H7 (cell line): Measurements from ENCODE around the gene CHSY1. TPM values are rescaled to one million over a fixed set of nuclear protein-coding genes. Genes with fewer than 3 reads are reported as not detected.

Experiments
- DNase-seq: peaks from one replicate; pipeline ENCODE4 v3.0.0; 2012
- H3K27me3 ChIP-seq: 2 replicates; pipeline ENCODE4 v1.6.0; 2011; ENCODE audit warnings: mild to moderate bottlenecking, low read length; ENCODE audit not compliant: control insufficient read depth, insufficient read depth
- H3K36me3 ChIP-seq: replicated peaks from 2 replicates; pipeline ENCODE4 v1.5.1; 2011; ENCODE audit warnings: low read length; ENCODE audit not compliant: control insufficient read depth, insufficient read depth
- H3K4me3 ChIP-seq: 2 replicates; pipeline ENCODE4 v1.5.1; 2011; ENCODE audit warnings: low read depth, mild to moderate bottlenecking, control low read depth, low read length, moderate library complexity; ENCODE audit not compliant: insufficient read depth
- total RNA-seq: library from RNA; depleted of rRNA; stranded (reverse); fragments of >200 nt; shearing (Covaris generic); gene quantifications from 2 replicates; pipeline ENCODE4 v1.2.3, GENCODE V29; 2014

CHSY1 gene
- total RNA-seq, 1 experiment from 2014 or later, result 45.8 TPM

DNA sequence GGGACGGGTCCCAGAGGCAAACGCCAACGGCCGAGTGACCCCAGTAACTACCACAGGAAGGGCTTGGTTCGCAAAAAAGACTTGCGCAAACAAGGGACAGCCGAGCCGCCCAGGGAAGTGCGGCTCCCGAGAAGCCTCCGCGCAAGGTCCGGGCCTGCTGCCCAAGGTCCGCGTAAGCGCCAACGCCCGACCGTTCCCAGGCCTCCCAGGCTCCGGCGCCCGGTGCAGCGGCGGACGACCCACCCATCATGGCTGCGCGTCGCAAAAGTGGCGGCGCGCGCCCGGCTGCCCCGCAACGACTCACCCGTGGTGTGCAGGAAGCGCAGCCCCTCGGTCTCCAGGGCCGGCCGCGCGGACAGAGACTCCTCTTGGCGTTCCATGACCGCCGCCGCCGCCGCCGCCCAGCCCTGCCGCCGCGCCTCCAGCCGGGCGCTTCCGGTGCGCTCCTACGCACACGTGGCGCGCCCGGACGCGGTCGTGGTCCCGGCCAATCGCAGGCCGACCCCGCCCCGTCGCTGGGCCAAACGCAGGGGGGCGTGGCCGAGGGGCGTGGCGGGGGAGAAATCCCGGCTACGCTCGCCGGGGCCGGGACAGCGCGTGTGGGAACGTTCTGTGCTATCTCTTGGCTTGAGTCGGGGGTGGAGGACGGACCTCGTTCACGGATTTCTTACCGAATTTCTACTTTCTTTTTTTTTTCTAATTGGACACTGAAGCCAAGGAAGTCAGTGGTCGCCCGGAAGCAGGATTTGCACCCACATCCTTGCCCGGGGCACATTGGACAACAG lies 25.4 kb upstream of the CHSY1 start, which contains the start of gene SELENOS:
Gene SELENOS, minus strand, starts transcription at position 448 of the 785 bp plus-strand sequence. Its CDS starts 68 bp downstream, at position 380.
- peak within 1 kb of the TSS; percentile 93 for H3K4me3 ChIP-seq
- DNase-seq, result peak; percentile 98
- peaks cover 33% of the 10 kb centered on the region for H3K36me3 ChIP-seq
- H3K27me3 ChIP-seq, result no peaks in the 10 kb centered on the region

DNA sequence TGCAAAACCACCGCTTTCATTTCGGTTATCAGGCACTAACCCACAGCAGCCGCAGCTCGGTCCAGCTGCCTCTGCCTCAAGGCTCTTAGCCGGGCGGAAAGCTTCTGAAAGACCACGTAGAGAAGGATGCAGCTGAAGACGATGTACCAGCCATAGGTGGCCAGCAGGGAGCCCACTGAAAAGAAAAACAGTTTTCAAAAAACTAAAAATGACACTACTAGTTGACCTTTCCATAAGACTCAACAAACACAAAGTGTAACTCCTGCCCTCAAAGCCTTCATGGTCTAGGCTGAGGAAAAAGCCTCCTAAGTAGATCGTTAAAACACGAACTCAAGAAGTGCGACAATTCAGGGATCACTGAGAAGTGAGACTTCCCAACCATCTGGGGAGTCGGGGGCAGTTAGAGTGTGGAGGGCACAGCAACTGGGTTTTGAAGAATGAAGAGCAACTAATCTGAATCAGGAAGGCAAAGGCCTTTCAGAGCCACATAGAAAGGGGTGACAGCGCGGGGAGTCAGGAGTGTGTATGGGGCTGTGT lies 24.7 kb upstream of the CHSY1 start:
- Histone ChIP-seq H3K36me3 (peaks cover 35% of the 10 kb centered on the region), H3K27me3 (no peaks in the 10 kb centered on the region), H3K4me3 (peak overlapping the region; percentile 93)
- peak; percentile 42 for DNase-seq

DNA sequence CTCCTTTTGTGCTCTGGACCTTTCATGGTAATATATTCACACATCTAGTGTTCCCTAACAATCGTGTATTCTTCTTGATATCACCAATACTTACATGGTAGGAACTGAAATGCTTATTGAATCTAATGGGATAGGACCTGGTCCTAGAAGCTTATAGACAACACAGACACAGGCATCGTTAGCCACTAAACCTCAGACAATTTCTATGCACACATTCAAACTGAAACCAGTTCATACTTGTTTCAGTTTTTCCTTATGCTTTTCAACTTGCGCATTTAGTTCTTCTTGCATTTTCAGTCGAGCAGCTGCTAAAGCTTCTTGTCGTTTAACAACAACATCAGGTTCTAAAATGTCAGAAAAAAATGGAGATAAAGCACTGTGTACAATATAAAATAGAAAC lies 23.2 kb upstream of the CHSY1 start:
- peaks cover 40% of the 10 kb centered on the region for H3K36me3 ChIP-seq

DNA sequence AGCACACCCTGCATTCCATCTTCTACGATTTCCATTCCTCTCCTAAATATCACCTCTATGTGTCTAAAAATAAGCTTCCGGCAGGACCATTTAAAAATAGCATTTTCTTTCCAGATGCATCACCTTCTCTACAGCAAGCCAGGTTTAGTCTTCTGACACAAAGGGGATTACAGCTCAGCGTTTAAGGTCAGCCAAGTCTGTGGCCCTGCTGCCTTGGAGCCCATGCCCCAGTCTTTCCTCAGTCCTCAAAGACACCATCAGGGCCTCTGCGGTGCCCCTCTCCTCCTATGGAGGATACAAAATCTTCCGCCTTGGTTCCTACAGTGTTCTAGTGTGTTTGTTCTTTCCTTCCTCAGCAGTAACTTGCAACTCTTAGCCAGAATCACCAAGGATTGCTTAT lies 21.7 kb upstream of the CHSY1 start:
- H3K27me3 ChIP-seq, result no peaks in the 10 kb centered on the region
- DNase-seq, result no peak
- no peak overlapping the region for H3K4me3 ChIP-seq
- H3K36me3 ChIP-seq, result peaks cover 40% of the 10 kb centered on the region

More for the DNA sequence above, 23.2 kb upstream of the CHSY1 start:
- DNase-seq, result no peak
- H3K27me3 ChIP-seq, result no peaks in the 10 kb centered on the region
- H3K4me3 ChIP-seq, result no peak overlapping the region

DNA sequence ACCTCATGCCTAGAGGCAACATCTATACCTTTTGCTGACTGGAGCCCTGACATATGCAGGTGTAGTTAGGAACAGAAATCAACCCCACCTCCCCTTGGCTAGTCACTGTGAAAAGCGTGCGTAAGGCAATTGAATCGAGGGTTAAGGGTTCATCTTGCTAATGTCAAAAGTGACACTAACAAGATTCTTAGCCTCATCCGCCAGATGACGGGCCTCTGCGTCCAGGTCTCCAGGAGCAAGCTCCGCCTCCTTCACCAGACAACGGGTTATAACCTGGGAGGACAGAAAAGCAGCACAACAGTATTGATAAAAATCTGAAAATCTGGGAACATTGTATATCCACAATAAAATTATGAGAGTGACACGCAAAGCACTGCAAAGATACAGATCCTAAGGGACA lies 20.7 kb upstream of the CHSY1 start:
- Histone ChIP-seq H3K4me3 (no peak overlapping the region), H3K36me3 (peaks cover 40% of the 10 kb centered on the region), H3K27me3 (no peaks in the 10 kb centered on the region)
- no peak for DNase-seq

DNA sequence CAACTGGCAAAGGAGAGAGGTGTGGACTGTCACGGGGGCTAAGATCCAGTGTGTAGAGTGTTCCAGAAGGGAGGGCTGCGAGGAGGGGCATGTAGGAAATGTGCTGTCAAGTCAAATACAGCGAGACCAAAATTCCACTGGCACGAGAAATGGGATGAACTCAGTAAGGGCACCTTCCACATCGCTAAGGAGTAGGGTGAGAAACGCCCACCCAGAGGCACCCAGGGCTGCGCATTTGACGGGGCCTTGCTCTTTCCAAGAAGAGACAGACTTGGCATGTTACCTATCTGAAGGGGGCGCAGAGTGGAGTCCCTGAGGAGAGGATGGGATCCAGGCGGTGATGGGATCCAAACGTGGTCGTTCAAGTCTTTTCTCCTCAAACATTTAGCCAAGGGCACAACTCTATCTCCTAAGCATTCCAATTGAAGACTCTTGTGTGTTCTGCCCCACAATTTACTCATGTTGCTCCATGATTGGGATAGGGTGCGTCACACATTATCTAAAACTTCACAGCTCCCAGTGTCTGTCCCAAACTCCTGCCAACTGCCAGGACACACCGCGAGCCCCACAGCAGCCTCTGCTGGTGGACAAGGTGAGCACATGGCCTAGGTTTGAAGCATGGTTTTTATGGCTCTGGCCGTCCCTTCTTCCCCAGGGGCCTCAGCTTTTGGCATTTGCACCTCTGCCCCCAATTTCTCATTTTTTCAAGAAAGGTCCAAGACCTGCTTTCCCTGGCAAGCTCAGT lies 17.8 kb upstream of the CHSY1 start:
- peak; percentile 64 for DNase-seq
- peaks cover 32% of the 10 kb centered on the region for H3K36me3 ChIP-seq
- no peaks in the 10 kb centered on the region for H3K27me3 ChIP-seq
- no peak overlapping the region for H3K4me3 ChIP-seq

DNA sequence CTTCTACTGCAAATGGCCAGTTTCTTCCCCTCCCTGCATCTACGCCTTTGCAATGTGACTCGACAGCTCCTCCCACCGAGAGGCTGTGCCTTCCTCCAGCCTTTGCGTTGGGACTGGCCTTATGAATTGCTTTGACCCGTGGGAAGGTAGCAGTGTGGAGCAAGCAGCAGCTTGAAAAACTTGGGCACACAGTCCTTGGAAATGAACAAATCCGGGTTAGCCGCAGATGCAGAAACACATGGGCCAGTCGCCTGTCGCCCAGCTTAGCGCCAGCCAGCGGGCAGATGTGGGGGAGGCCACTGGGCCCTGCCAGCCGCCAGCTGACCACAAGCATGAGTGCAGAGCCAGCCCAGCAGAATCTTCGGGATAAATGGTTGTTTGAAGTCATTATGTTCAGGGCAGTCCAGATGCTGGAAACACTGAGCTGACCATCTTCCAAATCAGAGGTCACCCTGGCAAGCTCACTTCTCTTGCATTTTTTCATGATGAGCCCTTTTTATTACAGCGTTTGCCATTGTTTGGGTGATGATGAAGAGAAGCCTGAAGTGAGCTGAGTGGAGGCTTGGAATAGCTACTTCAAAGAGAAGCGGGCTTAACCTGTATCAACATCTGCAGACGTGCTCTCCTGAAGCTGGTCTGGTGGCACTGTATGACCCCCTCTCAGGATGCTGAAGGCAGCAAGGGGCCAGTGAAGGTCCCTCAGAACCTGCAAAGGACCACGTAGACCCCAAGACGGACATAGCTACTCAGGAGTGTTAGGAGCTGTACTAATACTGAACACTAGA lies 15.7 kb upstream of the CHSY1 start:
- Histone ChIP-seq H3K27me3 (no peaks in the 10 kb centered on the region), H3K4me3 (no peak overlapping the region), H3K36me3 (peaks cover 12% of the 10 kb centered on the region)
- peak; percentile 70 for DNase-seq

DNA sequence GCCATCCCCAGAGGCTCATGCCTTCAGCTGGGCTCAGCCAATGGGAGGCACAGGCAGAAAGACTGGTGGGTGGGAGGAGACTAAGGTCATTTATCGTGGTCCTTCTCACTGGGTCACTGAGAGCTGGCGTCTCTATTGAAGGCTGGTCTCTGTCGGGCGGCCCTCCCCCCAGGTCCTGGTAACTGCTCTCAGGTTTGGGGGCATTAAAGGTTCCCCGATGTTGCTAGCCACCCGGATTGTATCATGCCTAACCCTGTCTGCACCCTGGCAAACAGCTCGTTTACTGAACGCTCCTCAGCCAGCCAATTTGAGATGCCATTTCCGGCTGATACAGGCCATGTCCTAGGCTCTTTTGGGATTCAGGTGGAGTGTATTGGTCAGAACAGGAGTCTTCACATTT lies 14.9 kb upstream of the CHSY1 start:
- H3K4me3 ChIP-seq, result no peak overlapping the region
- H3K36me3 ChIP-seq, result peaks cover 8% of the 10 kb centered on the region
- H3K27me3 ChIP-seq, result no peaks in the 10 kb centered on the region
- DNase-seq, result no peak

DNA sequence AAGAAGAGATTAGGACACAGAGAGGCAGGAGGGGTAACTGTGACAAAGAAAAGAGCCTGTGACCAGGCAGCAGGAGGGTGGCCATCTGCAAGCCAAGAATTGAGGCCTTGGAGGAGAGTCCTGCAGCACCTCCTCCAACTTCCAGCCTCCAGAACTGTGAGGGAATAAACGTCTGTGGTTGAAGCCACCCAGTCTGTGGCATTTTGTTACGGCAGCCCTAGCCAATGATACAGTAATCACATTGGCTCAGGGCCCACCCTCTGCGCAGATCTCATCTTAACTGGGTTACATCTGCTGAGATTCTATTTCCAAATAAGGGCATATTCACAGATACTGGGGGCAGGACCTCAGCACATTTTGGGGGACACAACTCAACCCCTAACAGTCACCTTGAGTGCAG lies 14.2 kb upstream of the CHSY1 start:
- H3K27me3 ChIP-seq, result no peaks in the 10 kb centered on the region
- H3K4me3 ChIP-seq, result no peak overlapping the region
- DNase-seq, result no peak
- peaks cover 4% of the 10 kb centered on the region for H3K36me3 ChIP-seq

DNA sequence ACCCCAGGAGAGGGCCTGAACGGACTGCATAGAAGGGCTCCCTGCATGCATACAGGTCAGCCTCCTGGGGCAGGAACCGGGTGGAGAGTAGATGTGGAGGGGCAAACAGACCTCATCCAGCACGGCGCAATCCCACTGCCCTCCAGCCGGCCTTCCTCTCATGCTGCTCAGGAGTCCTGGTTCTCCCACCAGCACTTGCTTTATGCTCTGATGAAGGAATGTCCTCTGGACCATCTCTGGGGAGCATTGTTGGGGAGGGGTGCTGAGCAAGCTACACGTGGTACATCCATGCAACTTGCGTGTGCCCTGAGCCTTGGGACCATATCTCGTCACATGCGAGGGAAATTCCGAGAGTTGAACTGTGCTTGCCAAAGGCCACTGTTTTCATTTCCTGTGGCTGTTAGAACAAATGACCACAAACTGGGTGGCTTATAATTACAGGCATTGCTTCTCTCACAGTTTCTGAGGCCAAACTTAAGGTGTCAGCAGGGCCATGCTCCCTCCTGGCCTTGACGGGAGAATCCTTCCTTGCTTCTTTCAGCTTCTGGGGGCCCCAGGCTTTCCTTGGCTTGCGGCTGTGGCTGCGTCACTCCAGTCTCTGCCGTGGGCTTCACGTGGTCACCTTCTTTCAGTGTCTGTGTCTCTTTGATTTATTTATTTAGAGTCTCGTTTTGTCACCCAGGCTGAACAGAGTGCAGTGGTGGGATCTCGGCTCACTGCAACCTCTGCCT lies 13.2 kb upstream of the CHSY1 start:
- Histone ChIP-seq H3K27me3 (no peaks in the 10 kb centered on the region), H3K36me3 (no peaks in the 10 kb centered on the region; the same call in 1 of the 2 replicates), H3K4me3 (no peak overlapping the region)
- no peak for DNase-seq

DNA sequence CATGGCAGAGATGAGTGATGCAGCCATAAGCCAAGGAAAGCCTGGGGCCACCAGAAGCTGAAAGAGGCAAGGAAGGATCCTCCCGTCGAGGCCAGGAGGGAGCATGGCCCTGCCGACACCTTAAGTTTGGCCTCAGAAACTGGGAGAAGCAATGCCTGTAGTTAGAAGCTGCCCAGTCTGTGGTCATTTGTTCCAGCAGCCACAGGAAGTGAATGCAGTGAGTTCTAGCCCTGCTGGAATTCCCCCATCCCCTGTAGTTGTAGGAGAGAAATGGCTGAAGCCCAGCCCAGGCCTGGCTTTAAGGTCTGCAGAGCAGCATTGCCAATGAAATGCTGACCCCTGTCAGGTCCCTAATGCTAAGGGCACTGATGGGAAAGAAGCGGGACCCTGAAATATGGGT lies 12.2 kb upstream of the CHSY1 start:
- no peak for DNase-seq
- no peaks in the 10 kb centered on the region for H3K36me3 ChIP-seq
- no peaks in the 10 kb centered on the region for H3K27me3 ChIP-seq
- no peak overlapping the region for H3K4me3 ChIP-seq

DNA sequence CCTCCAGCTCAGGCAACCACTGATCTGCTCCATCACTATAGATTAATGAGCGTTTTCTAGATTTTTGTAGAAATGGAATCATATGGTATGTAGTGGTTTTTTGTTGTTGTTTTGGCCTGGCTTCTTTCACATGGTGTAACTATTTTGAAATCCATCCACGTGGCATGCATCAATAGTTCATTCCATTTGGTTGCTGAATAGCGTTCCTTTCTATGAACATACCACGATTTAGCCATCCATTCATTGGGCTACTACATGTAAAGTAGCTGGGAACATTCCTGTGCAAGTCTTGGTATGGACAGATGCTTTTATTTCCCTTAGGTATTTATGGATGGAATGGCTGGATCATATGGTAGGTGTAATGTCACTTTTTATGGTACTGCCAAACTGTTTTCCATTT lies 10.7 kb upstream of the CHSY1 start:
- H3K36me3 ChIP-seq, result no peaks in the 10 kb centered on the region
- no peak for DNase-seq
- H3K4me3 ChIP-seq, result no peak overlapping the region
- H3K27me3 ChIP-seq, result no peaks in the 10 kb centered on the region

DNA sequence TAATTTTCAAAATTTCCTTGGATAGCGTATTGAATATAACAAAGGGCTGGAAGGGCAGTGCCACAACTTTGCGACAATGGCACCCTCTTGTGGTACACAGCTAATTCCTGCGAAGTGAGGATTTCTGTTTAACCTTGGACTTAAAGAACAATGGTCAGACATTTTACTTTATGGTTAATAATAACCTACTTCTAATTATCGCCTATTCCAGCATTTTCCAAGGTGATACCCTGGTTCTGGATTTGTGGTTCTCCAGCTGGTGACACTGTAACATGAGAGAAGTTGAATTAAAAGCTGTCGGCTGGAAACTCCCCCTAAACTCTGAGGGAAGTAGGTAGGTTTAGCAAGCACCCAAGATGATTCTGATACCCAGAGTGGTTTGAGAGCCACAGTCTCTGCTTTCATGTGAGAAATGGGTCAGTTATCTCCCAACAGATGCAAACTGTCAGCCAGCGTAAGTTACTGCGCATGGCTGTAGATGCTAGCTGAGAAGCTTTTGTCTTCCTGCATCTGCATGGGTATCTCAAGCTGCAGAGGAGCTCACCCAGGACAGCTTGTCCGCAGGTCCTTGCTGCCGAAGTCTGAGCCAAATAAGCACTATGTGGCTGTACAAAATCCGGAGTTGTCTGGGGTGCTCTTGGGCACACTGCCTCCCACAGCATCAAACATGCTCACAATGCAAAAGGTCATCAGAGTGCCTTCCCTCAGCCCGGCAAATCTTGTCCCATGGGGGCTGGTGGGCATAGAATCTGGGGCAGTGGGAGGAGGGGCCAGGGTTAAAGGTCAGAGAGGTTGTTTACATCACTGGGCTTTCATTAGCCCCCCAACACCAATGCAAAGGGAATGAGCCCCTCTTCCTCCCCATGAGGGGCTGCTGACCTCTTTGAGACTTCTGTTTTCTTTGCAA lies 6.6 kb upstream of the CHSY1 start:
- no peaks in the 10 kb centered on the region for H3K36me3 ChIP-seq
- no peak overlapping the region for H3K4me3 ChIP-seq
- DNase-seq, result peak; percentile 55

More for the DNA sequence above, 6.6 kb upstream of the CHSY1 start:
- no peaks in the 10 kb centered on the region for H3K27me3 ChIP-seq
